ENCODE results near the gene UBE3C. TPM values are rescaled to one million over a fixed set of nuclear protein-coding genes. Genes with fewer than 3 reads are reported as not detected.

Gene UBE3C
- total and polyA plus RNA-seq, 5 experiments from 2014 or later: 17.5 to 59.4 (median 29.0) TPM

- POLR2A ChIA-PET: no interaction called here
- DNase-seq (no peak), ATAC-seq (no peak)
- peaks cover 4 to 72% (median 28%) of the 10 kb centered on the region in 3 donors for H3K36me3 Mint-ChIP-seq
- peaks cover 0 to 4% (median under 1%) of the 10 kb centered on the region in 4 donors for H3K4me1 Mint-ChIP-seq
- H3K27ac Mint-ChIP-seq: no peak overlapping the region
- no peaks in the 10 kb centered on the region for H3K27me3 Mint-ChIP-seq
- no peaks in the 10 kb centered on the region for H3K9me3 Mint-ChIP-seq
- no peak overlapping the region for H3K4me3 Mint-ChIP-seq
These were observed 116.5 kb downstream of the UBE3C start for GRCh38 chr7:157255201-157255606.

- Mint-ChIP-seq H3K4me1 (peaks cover 0 to 4% (median 0%) of the 10 kb centered on the region in 4 donors), H3K36me3 (peaks cover 0 to 87% (median 20%) of the 10 kb centered on the region in 3 donors), H3K9me3 (no peaks in the 10 kb centered on the region), H3K4me3 (no peak overlapping the region), H3K27me3 (no peaks in the 10 kb centered on the region), H3K27ac (peak overlapping the region in 2 of 10 donors; percentile 25 to 71)
- DNase-seq: no peak
- POLR2A ChIA-PET: no interaction called here
- no peak for ATAC-seq
These were observed 124.4 kb downstream of the UBE3C start for GRCh38 chr7:157263156-157263555.

GRCh38 chr7:157265051-157265450 is 126.3 kb downstream of the UBE3C start:
- Mint-ChIP-seq H3K27ac (no peak overlapping the region), H3K27me3 (no peaks in the 10 kb centered on the region), H3K4me3 (no peak overlapping the region), H3K4me1 (peaks cover 0 to 4% (median 2%) of the 10 kb centered on the region in 4 donors), H3K36me3 (peaks cover 0 to 83% (median 14%) of the 10 kb centered on the region in 3 donors), H3K9me3 (no peaks in the 10 kb centered on the region)
- no peak for ATAC-seq
- POLR2A ChIA-PET: no interaction called here
- no peak for DNase-seq

- Mint-ChIP-seq H3K27me3 (no peaks in the 10 kb centered on the region), H3K4me1 (peaks cover 0 to 5% (median under 1%) of the 10 kb centered on the region in 4 donors), H3K4me3 (no peak overlapping the region), H3K27ac (no peak overlapping the region), H3K36me3 (peaks cover 0 to 82% (median 9%) of the 10 kb centered on the region in 3 donors), H3K9me3 (no peaks in the 10 kb centered on the region)
- no peak for DNase-seq
- ATAC-seq: no peak
- POLR2A ChIA-PET: interaction anchor here (1.3 kb wide), 1 partner anchor 12 kb away, joined by 3 read pairs; no protein-coding TSS in a partner anchor
These were observed 127.5 kb downstream of the UBE3C start for GRCh38 chr7:157266272-157266671.

DNA sequence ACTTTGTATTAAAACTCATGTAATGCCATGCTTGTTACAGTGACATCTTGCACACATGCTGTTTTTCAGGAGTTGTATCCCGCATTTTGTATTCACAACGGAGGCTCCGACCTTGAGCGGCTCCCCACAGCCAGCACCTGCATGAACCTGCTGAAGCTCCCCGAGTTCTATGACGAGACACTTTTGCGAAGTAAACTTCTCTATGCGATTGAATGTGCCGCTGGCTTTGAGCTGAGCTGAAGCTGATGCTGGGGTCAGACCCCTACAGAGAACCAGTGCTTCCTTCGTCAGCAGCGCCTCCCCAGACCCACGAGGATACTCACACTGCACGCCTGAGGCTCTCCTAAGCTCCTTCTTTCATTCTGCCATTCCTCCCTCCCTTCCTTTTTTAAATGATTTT is 128.8 kb downstream of the UBE3C start:
- no peak for ATAC-seq
- Mint-ChIP-seq H3K9me3 (no peaks in the 10 kb centered on the region), H3K4me1 (peaks cover 0 to 7% (median under 1%) of the 10 kb centered on the region in 4 donors), H3K36me3 (peaks cover 0 to 71% (median 9%) of the 10 kb centered on the region in 3 donors), H3K27ac (peak overlapping the region in 2 of 10 donors; percentile 21 to 79), H3K4me3 (no peak overlapping the region), H3K27me3 (no peaks in the 10 kb centered on the region)
- DNase-seq: no peak
- POLR2A ChIA-PET: interaction anchor here (1.3 kb wide), 1 partner anchor 11 kb away, joined by 3 read pairs; no protein-coding TSS in a partner anchor

DNA sequence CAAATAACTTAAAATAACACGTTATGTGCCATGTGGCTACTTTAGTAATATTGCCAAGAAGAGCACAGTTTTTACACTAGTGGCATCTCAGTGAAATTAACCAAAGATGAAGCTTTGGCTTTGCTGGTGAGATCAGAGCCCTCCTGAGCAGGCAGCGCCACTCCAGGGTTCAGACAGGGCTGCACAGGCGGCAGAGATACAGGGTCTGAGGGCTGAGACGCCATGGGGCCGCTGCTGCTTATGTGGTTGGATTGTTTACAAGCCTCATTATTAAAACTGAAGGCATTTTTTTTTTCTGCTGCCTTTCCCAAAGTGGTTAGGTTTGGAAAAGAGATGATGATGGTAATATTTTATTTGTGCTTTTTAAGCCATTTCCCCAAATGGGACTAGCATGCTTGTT is 129.2 kb downstream of the UBE3C start:
- H3K27ac Mint-ChIP-seq: peak overlapping the region in 1 of 10 donors; percentile 79
- ATAC-seq (no peak), DNase-seq (no peak)
- no peaks in the 10 kb centered on the region for H3K9me3 Mint-ChIP-seq
- POLR2A ChIA-PET: no interaction called here
- no peaks in the 10 kb centered on the region for H3K27me3 Mint-ChIP-seq
- H3K36me3 Mint-ChIP-seq: peaks cover 0 to 67% (median 8%) of the 10 kb centered on the region in 3 donors
- H3K4me3 Mint-ChIP-seq: no peak overlapping the region
- H3K4me1 Mint-ChIP-seq: peaks cover under 1 to 7% (median 3%) of the 10 kb centered on the region in 4 donors

DNA sequence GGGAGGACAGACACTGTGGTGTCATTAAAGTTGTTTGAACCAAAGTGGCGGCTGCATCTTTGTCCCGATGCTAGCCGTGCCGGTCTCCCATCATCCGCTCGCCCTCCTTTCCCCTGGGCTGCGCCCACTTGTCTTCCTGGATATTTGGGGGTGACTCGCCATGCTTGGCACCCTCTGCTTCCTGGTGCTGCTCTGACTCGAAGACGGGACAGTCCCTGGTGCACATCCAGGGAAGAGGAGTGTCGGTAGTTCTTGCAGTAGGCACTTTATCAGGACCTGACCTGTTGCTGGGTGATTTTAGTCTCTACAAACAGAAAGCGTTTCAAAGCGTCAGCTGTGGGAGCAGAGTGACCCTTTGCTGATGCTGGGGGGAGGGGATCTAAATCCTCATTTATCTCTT is 129.8 kb downstream of the UBE3C start:
- DNase-seq (no peak), ATAC-seq (no peak)
- H3K4me1 Mint-ChIP-seq: peaks cover 0 to 10% (median 7%) of the 10 kb centered on the region in 4 donors
- peak overlapping the region in 2 of 10 donors; percentile 18 to 68 for H3K27ac Mint-ChIP-seq
- H3K27me3 Mint-ChIP-seq: no peaks in the 10 kb centered on the region
- POLR2A ChIA-PET: interaction anchor here (0.6 kb wide), 1 partner anchor 45 kb away, joined by 3 read pairs; no protein-coding TSS in a partner anchor
- no peak overlapping the region for H3K4me3 Mint-ChIP-seq
- no peaks in the 10 kb centered on the region for H3K9me3 Mint-ChIP-seq
- H3K36me3 Mint-ChIP-seq: peaks cover 0 to 62% (median 8%) of the 10 kb centered on the region in 3 donors

DNA sequence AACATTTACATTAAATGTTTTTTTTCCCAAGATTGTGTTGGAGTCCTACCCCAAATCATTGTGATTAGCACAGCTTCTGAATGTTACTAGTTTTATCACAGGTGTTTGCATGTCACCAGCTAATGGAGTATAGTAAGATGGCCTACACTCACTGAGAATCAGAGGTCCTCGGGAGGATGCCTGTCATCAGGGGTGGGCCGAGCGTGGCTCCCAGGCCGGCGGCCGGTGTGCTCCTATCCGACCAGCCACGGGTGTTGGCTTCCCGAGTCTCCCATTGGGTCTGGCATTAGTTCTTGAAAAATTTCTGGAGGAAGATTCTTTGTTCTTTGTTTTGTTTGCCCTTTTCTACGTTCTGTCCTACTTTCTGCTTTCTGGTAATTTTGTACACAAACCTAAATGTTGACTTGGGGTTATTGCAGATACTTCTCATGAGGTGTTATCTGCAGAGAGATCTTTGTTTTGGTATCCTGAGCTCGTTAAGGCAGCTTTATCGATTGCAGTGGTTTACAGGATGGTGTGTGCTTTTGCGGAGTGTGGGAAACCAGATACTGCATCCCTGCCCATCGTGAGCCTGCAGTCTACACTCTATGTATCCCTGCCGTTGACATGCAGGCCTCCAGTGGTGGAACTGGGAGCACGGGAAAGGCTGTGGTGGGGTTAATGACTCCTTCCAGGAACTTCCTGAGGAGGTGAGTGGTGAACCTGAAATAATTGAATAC is 130.8 kb downstream of the UBE3C start:
- H3K27ac Mint-ChIP-seq: peak overlapping the region in 5 of 10 donors; percentile 12 to 75 (median 45)
- POLR2A ChIA-PET: interaction anchor here (0.6 kb wide), 1 partner anchor 46 kb away, joined by 3 read pairs; no protein-coding TSS in a partner anchor
- no peaks in the 10 kb centered on the region for H3K27me3 Mint-ChIP-seq
- no peak for ATAC-seq
- no peaks in the 10 kb centered on the region for H3K9me3 Mint-ChIP-seq
- DNase-seq: no peak
- H3K4me1 Mint-ChIP-seq: peaks cover 0 to 17% (median 12%) of the 10 kb centered on the region in 4 donors
- H3K36me3 Mint-ChIP-seq: peaks cover 0 to 54% (median 8%) of the 10 kb centered on the region in 3 donors
- H3K4me3 Mint-ChIP-seq: no peak overlapping the region

DNA sequence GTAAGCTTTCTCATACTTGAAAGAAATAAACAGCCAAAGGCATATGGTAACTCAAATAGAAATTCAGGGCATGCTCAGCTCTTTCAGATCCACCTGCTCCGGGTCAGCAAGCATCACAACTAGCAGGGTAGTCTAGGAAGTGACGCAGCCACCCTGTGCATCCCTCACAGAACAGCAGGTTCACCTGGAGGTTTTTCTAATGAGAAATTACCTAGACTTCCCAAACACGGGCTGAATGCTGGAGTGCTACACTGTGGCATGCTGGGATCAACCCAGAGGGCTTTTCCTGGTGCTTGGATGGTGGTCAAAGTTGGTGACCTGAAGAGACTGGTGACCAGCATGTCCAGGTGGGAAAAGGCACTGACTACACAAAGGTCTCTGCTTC is 131.3 kb downstream of the UBE3C start:
- H3K36me3 Mint-ChIP-seq: peaks cover 0 to 49% (median 6%) of the 10 kb centered on the region in 3 donors
- POLR2A ChIA-PET: no interaction called here
- H3K27ac Mint-ChIP-seq: peak overlapping the region in 3 of 10 donors; percentile 37 to 75 (median 75)
- H3K4me3 Mint-ChIP-seq: no peak overlapping the region
- H3K9me3 Mint-ChIP-seq: no peaks in the 10 kb centered on the region
- ATAC-seq (no peak), DNase-seq (no peak)
- no peaks in the 10 kb centered on the region for H3K27me3 Mint-ChIP-seq
- peaks cover 2 to 19% (median 13%) of the 10 kb centered on the region in 4 donors for H3K4me1 Mint-ChIP-seq

GRCh38 chr7:157271315-157271990 is 132.7 kb downstream of the UBE3C start:
- H3K36me3 Mint-ChIP-seq: peaks cover 0 to 36% (median 3%) of the 10 kb centered on the region in 3 donors
- POLR2A ChIA-PET: no interaction called here
- DNase-seq (no peak), ATAC-seq (no peak)
- no peaks in the 10 kb centered on the region for H3K27me3 Mint-ChIP-seq
- peaks cover 2 to 26% (median 15%) of the 10 kb centered on the region in 4 donors for H3K4me1 Mint-ChIP-seq
- H3K9me3 Mint-ChIP-seq: no peaks in the 10 kb centered on the region
- H3K27ac Mint-ChIP-seq: peak overlapping the region in 8 of 10 donors; percentile 6 to 75 (median 42)
- no peak overlapping the region for H3K4me3 Mint-ChIP-seq

DNA sequence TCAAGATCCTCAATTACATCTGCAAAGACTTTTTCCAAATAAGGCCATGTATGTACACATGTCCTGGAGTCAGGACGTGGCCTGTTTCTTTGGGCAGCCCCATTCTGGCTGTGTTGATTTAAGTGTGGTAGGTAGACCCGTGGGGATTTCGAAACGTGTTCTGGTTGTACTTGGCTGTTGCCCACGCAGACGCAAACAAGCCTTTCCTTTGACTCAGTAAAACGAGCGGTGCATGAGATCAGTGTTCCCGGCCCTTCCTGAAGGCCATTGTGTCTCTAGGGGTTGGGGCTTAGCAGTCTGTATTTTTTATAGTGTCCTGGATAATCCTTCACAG is 133.2 kb downstream of the UBE3C start:
- ATAC-seq: no peak
- Mint-ChIP-seq H3K4me3 (no peak overlapping the region), H3K27ac (peak overlapping the region in 9 of 10 donors; percentile 6 to 75 (median 42)), H3K4me1 (peaks cover 2 to 32% (median 19%) of the 10 kb centered on the region in 4 donors), H3K9me3 (no peaks in the 10 kb centered on the region), H3K27me3 (no peaks in the 10 kb centered on the region), H3K36me3 (peaks cover 0 to 35% (median 3%) of the 10 kb centered on the region in 3 donors)
- POLR2A ChIA-PET: no interaction called here
- no peak for DNase-seq

GRCh38 chr7:157272351-157273207 is 133.9 kb downstream of the UBE3C start:
- peak overlapping the region in 8 of 10 donors; percentile 28 to 80 (median 54) for H3K27ac Mint-ChIP-seq
- ATAC-seq: no peak
- peaks cover 0 to 2% (median 0%) of the 10 kb centered on the region in 5 donors for H3K27me3 Mint-ChIP-seq
- H3K9me3 Mint-ChIP-seq: no peaks in the 10 kb centered on the region
- peaks cover 2 to 36% (median 25%) of the 10 kb centered on the region in 4 donors for H3K4me1 Mint-ChIP-seq
- H3K36me3 Mint-ChIP-seq: peaks cover 0 to 31% (median 3%) of the 10 kb centered on the region in 3 donors
- H3K4me3 Mint-ChIP-seq: no peak overlapping the region
- POLR2A ChIA-PET: no interaction called here
- no peak for DNase-seq
